GM12872 (cell line): ENCODE data around the gene IL24.

Experiments
- TF ChIP-seq, protein P1 (sequence below): IDR thresholded peaks from 3 replicates; pipeline ENCODE4 v1.5.1; 2011; ENCODE audit warnings: low read depth, mild to moderate bottlenecking, low read length, moderate library complexity; ENCODE audit not compliant: insufficient read depth

IL24 gene

DNA sequence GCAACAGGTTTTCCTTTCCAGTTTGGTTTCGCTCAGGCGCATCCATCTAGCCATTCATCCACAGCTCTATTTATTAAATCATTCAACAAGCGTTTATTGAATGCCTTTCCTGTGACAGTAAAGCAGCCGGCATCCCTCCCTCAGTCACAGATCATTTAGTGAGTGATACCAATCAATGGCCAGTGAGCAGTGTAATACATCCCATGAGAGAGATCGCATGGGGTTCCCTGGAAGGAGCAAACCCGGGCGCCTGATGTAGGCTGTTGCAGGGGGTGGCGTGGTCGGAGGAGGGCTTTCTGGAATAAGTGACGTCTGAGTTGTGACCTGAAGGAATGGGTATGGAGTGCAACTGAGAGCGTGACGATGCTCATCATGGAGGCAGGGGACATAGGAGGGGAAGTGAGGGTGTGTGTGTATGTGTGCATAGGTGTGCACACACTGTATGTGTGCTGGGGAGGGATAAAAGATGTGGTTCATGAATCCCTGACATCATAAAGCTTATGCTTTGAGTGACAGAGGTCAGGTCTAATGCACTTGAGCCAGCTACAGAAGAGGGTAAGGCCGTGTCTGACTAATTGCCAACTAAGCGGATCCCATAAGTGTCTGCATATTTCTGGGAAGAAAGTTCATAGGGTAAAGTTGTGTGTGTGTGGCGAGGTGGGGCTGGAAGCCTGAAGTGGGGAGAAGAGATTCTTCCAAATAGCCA, 17.9 kb downstream of the IL24 start:
- TF ChIP-seq, protein P1, sequence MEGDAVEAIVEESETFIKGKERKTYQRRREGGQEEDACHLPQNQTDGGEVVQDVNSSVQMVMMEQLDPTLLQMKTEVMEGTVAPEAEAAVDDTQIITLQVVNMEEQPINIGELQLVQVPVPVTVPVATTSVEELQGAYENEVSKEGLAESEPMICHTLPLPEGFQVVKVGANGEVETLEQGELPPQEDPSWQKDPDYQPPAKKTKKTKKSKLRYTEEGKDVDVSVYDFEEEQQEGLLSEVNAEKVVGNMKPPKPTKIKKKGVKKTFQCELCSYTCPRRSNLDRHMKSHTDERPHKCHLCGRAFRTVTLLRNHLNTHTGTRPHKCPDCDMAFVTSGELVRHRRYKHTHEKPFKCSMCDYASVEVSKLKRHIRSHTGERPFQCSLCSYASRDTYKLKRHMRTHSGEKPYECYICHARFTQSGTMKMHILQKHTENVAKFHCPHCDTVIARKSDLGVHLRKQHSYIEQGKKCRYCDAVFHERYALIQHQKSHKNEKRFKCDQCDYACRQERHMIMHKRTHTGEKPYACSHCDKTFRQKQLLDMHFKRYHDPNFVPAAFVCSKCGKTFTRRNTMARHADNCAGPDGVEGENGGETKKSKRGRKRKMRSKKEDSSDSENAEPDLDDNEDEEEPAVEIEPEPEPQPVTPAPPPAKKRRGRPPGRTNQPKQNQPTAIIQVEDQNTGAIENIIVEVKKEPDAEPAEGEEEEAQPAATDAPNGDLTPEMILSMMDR = no peak

DNA sequence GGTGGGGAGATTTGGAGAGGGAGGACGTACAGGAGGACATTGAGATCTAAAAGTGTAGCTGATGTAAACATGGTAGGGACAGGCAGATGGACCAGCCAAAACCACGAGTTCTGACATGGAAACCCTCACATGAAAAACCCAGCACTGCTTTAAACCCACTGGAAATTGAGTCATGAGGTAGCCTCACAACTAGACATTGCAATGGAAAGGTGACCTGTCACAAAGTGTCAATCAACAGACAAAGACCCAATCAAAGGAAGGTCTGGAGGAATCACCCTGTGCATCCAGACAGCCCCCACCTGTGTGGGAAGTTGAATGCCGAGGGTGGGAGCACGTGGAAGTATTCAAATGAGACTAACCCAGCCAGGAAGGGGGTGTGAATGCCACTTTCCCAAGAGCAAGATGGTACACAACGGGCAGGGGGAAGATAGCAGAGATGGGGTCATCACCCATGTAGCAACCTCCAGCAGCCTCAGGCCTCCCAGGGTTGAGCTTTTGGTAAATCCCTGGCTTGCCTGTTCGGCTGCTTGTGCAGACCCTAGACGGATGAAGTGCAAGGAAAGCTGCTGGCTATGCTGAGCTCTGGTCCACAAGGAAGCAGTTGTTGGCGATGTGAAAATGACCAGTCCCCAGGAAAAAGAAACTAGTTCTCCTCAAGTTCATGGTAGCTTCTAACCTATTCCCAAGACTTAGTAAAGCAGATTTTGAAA, 18.9 kb downstream of the IL24 start:
- TF ChIP-seq, protein P1 = no peak

DNA sequence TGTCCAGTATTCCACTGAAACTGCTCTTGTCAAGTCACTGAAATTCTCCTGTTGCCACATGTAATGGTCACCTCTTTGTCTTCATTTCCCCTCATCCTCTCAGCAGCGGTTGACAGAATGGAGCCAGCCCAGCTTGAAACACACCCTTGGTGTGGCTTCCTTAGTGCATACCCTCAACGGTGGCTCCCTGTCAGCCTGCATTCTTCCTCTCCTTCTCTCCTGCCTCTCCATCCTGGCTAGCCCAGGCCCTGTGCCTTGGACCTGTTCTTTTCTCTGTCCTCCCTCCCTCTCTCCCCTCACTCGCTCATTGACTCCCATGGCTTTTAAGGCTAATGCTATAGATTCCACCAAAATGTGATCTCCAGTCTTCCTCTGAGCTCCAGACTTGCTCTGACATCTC, 20.8 kb downstream of the IL24 start:
- TF ChIP-seq, protein P1 = no peak

GRCh38 chr1:206921772-206922265, 24.6 kb downstream of the IL24 start, which contains the start of gene FCMR:
FCMR (minus strand) TSS chr1:206921941; CDS start chr1:206921854, 87 bp downstream.
- TF ChIP-seq, protein P1 = no peak

DNA sequence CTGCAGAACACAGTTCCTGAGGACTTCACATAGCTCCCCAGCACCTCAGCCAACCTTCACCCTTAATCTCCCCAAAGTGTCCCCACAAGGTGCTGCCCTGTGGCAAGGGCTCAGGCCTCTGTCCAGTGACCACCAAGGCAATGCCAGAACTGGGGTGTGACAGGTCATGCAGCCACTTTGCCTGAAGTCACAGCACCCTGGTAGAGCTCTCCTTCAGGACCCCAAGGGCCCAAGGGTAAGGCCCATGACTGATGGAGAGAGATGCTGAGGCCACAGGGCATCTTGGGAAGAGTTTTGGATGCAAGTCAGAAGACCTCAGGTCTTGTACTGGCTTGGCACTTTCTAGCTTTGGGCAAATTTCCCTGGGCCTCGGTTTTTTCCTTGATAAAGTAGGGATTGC, 25.3 kb downstream of the IL24 start:
- TF ChIP-seq, protein P1 = no peak

GRCh38 chr1:206923009-206923960, 26.0 kb downstream of the IL24 start:
- TF ChIP-seq, protein P1 = no peak

DNA sequence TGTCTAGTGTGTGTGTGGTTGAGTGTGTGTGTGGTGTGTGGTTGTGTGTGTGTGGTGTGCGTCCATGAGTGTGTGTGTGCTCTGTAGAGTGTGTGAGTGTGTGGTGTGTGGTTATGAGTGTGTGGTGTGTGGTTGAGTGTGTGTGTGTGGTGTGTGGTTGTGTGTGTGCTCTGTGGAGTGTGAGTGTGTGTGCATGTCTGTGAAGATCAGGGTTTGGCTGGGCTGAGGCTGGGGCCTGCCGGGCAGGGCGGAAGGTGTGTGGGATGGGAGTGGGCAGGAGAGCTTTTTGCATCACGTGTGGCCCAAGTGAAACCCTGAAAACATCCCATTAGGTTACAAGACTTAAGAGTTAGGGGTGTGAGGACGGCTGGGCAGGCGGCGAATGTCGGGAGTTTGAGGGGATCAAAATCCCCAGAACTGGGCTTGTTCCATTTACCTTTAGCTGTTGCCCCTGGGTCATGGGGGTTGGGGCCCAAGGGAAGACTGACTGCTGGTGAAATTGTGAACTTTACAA, 27.4 kb downstream of the IL24 start:
- TF ChIP-seq, protein P1 = no peak
